A549 (cell line): ENCODE measurements around the gene HSPB1. TPM values are rescaled to one million over a fixed set of nuclear protein-coding genes. Genes with fewer than 3 reads are reported as not detected.

Experiments
- ATAC-seq, 2 experiments: fragments of 200-7000 bp in 1 of 2; fragments of >200 bp in 1 of 2; cut with Nextera tagmentation in 1 of 2; cut with Tn5 transposase in 1 of 2; 3 replicates each; pipeline versions ENCODE4 v1.8.0 to v1.9.1; 2018 to 2020; ENCODE audit warnings: mild to moderate bottlenecking in 1 of 2, moderate library complexity in 1 of 2
- CTCF ChIA-PET: fragments of 300-600 bp; sonication (Branson Sonifier 250); formaldehyde crosslinking; extraction: SDS; loops from one replicate; lab custom pipeline; 2021; ENCODE audit warnings: antibody characterized with exemption, inconsistent platforms; lab: Yijun Ruan, JAX
- POLR2A ChIA-PET: fragments of 350-600 bp; formaldehyde crosslinking; extraction: SDS; loops from one replicate; lab custom pipeline; 2021; ENCODE audit warnings: antibody characterized with exemption, inconsistent platforms; lab: Yijun Ruan, JAX
- DNase-seq, 2 experiments: peaks; one replicate each; pipeline versions ENCODE4 v3.0.0 to v3.0.0-alpha.2; 2011 to 2016; ENCODE audit warnings: low read depth in 1 of 2, low spot score in 1 of 2
- FAIRE-seq: peaks from 2 replicates; lab custom pipeline; 2011; peaks lifted over from hg19 to GRCh38; lab: Jason Lieb, UNC
- H3K27ac ChIP-seq, 2 experiments: fragments of >200 bp; sonication (Bioruptor Twin); formaldehyde crosslinking; 3 replicates each; pipeline ENCODE4 v1.5.1; 2016 to 2017
- H3K4me1 ChIP-seq: fragments of >200 bp; sonication (Bioruptor Twin); formaldehyde crosslinking; 3 replicates; pipeline ENCODE4 v1.6.1; 2016
- H3K4me2 ChIP-seq: fragments of >200 bp; sonication (Bioruptor Twin); formaldehyde crosslinking; 3 replicates; pipeline ENCODE4 v1.6.1; 2016
- H3K4me3 ChIP-seq: fragments of >200 bp; sonication (Bioruptor Twin); formaldehyde crosslinking; 3 replicates; pipeline ENCODE4 v1.5.1; 2016
- H3K9me3 ChIP-seq: fragments of >200 bp; sonication (Bioruptor Twin); formaldehyde crosslinking; 3 replicates; pipeline ENCODE4 v1.6.1; 2016
- HES2 ChIP-seq: fragments of >200 bp; sonication (Bioruptor Twin); formaldehyde crosslinking; IDR thresholded peaks from 2 replicates; pipeline ENCODE4 v1.6.1; 2016
- MAX ChIP-seq: IDR thresholded peaks from 2 replicates; pipeline ENCODE4 v1.6.1; 2012
- POLR2AphosphoS2 ChIP-seq: conservative IDR thresholded peaks from 2 replicates; pipeline ENCODE4 v1.6.1; 2012; ENCODE audit warnings: low read length, improper control_type of control experiment, inconsistent platforms
- RARB ChIP-seq: fragments of 250-450 bp; sonication (Bioruptor Pico); IDR thresholded peaks from 2 replicates; pipeline ENCODE4 v1.8.0; 2021; ENCODE audit warnings: mild to moderate bottlenecking, moderate library complexity
- WGBS: methylation state at CpG from one replicate; pipeline ENCODE4 v1.1.6; 2017; ENCODE audit errors: missing lambda C conversion rate; 5-methylcytosine and 5-hydroxymethylcytosine counted together
- polyA plus RNA-seq, 4 experiments: library from polyadenylated mRNA; depleted of rRNA in 3 of 4; stranded (reverse); fragments of >200 nt; fragmentation: RNase III in 1 of 4; extraction: RNeasy Plus Mini Kit Qiagen cat#74134 plus additional on column Dnase treatment in 1 of 4; gene quantifications; 2 replicates in 3 of 4; 3 replicates in 1 of 4; pipeline ENCODE4 v1.2.3, GENCODE V29; 2011 to 2017

The HSPB1 gene
- polyA plus RNA-seq, 2 of the 4 experiments (the other 2 are of a cell fraction): 209 to 620 TPM

- FAIRE-seq (no peak), ATAC-seq (peak; percentile 9 to 20; a peak in 3 of 6 replicates), DNase-seq (no peak)
- CTCF ChIA-PET: interaction anchor here (0.7 to 2.5 kb wide), 3 partner anchors 17 to 820 kb away, joined by 3 to 7 read pairs (median 5); no protein-coding TSS in a partner anchor
- WGBS: 89% methylated on average over 6 of the region's 6 CpGs
- Histone ChIP-seq H3K4me1 (peaks cover 76% of the 10 kb centered on the region), H3K27ac (no peak overlapping the region), H3K4me3 (no peak overlapping the region), H3K9me3 (no peaks in the 10 kb centered on the region), H3K4me2 (no peak overlapping the region)
- TF ChIP-seq RARB (CRISPR knock-in tag): peak; percentile 17; the same call in 1 of the 2 replicates
- no peak for TF ChIP-seq MAX
- POLR2A ChIA-PET: interaction anchor here (0.6 kb wide), 1 partner anchor 46 kb away, joined by 6 read pairs; no protein-coding TSS in a partner anchor
Measured at GRCh38 chr7:76352193-76352592, 49.7 kb downstream of the HSPB1 start.

- FAIRE-seq: no peak
- TF ChIP-seq POLR2AphosphoS2 (0 out of 2 replicates have a peak, but pooled peaks have one; percentile 32), HES2 (no peak)
- WGBS: 96% methylated on average over 5 of the region's 5 CpGs
- no peak overlapping the region for H3K27ac ChIP-seq
- no peak for ATAC-seq
- H3K9me3 ChIP-seq: no peaks in the 10 kb centered on the region
- DNase-seq: no peak
- H3K4me1 ChIP-seq: peaks cover 62% of the 10 kb centered on the region
- H3K4me2 ChIP-seq: no peak overlapping the region
- ChIA-PET POLR2A (no interaction called here), CTCF (interaction anchor here (0.6 to 2.2 kb wide), 4 partner anchors 35 to 71 kb away, joined by 3 to 6 read pairs (median 3); no protein-coding TSS in a partner anchor)
- H3K4me3 ChIP-seq: no peak overlapping the region
Measured at GRCh38 chr7:76353744-76354143, 51.3 kb downstream of the HSPB1 start.

Other genes with a start within 250 kb of the HSPB1 start
- gene SRRM3, start 100.8 kb upstream of the HSPB1 start, polyA plus RNA-seq (2011; rRNA removed): 2.4 and 3.0 TPM in 2 replicates
- gene SRRM3, start 100.8 kb upstream of the HSPB1 start, polyA plus RNA-seq (2017; fragmentation: RNase III; extraction: RNeasy Plus Mini Kit Qiagen cat#74134 plus additional on column Dnase treatment): 5.7 to 7.0 TPM (median 6.5 TPM) in 3 replicates
- gene YWHAG, start 56.3 kb downstream of the HSPB1 start, polyA plus RNA-seq (2011; rRNA removed): 140 and 141 TPM in 2 replicates
- 295 to 306 TPM (median 302 TPM) in 3 replicates for gene YWHAG, start 56.3 kb downstream of the HSPB1 start, polyA plus RNA-seq (2017; fragmentation: RNase III; extraction: RNeasy Plus Mini Kit Qiagen cat#74134 plus additional on column Dnase treatment)
- gene SSC4D, start 107.0 kb downstream of the HSPB1 start, polyA plus RNA-seq (2011; rRNA removed): 0.45 and 0.91 TPM in 2 replicates
- gene SSC4D, start 107.0 kb downstream of the HSPB1 start, polyA plus RNA-seq (2017; fragmentation: RNase III; extraction: RNeasy Plus Mini Kit Qiagen cat#74134 plus additional on column Dnase treatment): 0.79 to 1.0 TPM (median 1.0 TPM) in 3 replicates
- gene ZP3, start 122.3 kb downstream of the HSPB1 start, polyA plus RNA-seq (2011; rRNA removed): 26.5 and 38.6 TPM in 2 replicates
- gene ZP3, start 122.3 kb downstream of the HSPB1 start, polyA plus RNA-seq (2017; fragmentation: RNase III; extraction: RNeasy Plus Mini Kit Qiagen cat#74134 plus additional on column Dnase treatment): 19.5 to 21.4 TPM (median 20.1 TPM) in 3 replicates
- 11.2 and 13.4 TPM in 2 replicates for gene DTX2, start 159.0 kb downstream of the HSPB1 start, polyA plus RNA-seq (2011; rRNA removed)
- gene DTX2, start 159.0 kb downstream of the HSPB1 start, polyA plus RNA-seq (2017; fragmentation: RNase III; extraction: RNeasy Plus Mini Kit Qiagen cat#74134 plus additional on column Dnase treatment): 52.7 to 59.1 TPM (median 52.7 TPM) in 3 replicates
- gene UPK3B, start 207.9 kb downstream of the HSPB1 start, polyA plus RNA-seq (2011; rRNA removed): 2.2 and 2.3 TPM in 2 replicates
- 19.4 to 20.9 TPM (median 20.6 TPM) in 3 replicates for gene UPK3B, start 207.9 kb downstream of the HSPB1 start, polyA plus RNA-seq (2017; fragmentation: RNase III; extraction: RNeasy Plus Mini Kit Qiagen cat#74134 plus additional on column Dnase treatment)
- gene SPDYE16, start 240.6 kb downstream of the HSPB1 start, polyA plus RNA-seq (2011; rRNA removed): not detected in 2 replicates
- not detected in 3 replicates for gene SPDYE16, start 240.6 kb downstream of the HSPB1 start, polyA plus RNA-seq (2017; fragmentation: RNase III; extraction: RNeasy Plus Mini Kit Qiagen cat#74134 plus additional on column Dnase treatment)